ENCODE measurements around the gene FBLN1.

FBLN1 gene

GRCh38 chr22:45644714-45645113, 142.0 kb downstream of the FBLN1 start (continued):
- TF ChIP-seq ZBTB17 (tag by site-specific recombination; IDR thresholded peaks at IDR 0.05) = no peak
- no peak for TF ChIP-seq ZBTB44 (tag by site-specific recombination; IDR thresholded peaks at IDR 0.05)
- no peak for TF ChIP-seq ZBTB26 (tag by site-specific recombination; optimal IDR thresholded peaks at IDR 0.05)
- TF ChIP-seq GLI2 (tag by site-specific recombination; IDR thresholded peaks at IDR 0.05; ENCODE audit: borderline replicate concordance, low read depth) = no peak
- TF ChIP-seq ZNF239 (tag by site-specific recombination; IDR thresholded peaks at IDR 0.05) = no peak
- no peak for TF ChIP-seq ZNF391 (tag by site-specific recombination; IDR thresholded peaks at IDR 0.05; ENCODE audit: borderline replicate concordance, low read depth)
- no peak for TF ChIP-seq ZNF324 (tag by site-specific recombination; IDR thresholded peaks at IDR 0.05)
- TF ChIP-seq ZNF426 (tag by site-specific recombination; IDR thresholded peaks at IDR 0.05) = no peak
- no peak for TF ChIP-seq ZEB2 (tag by site-specific recombination; IDR thresholded peaks at IDR 0.05)
- no peak for TF ChIP-seq ZNF837 (tag by site-specific recombination; IDR thresholded peaks at IDR 0.05)

- ChIA-PET CTCF (interaction anchor here (0.6 to 2.5 kb wide), 24 partner anchors 8 to 1609 kb away, joined by 3 to 14 read pairs (median 4); no protein-coding TSS in a partner anchor), POLR2A (no interaction called here)
- no peaks in the 10 kb centered on the region for H3K4me1 ChIP-seq (ENCODE audit: control insufficient read depth, insufficient read depth, low read length)
- H3K9me3 ChIP-seq (ENCODE audit: control insufficient read depth, insufficient read depth, low read depth, low read length) = no peaks in the 10 kb centered on the region
- no peak overlapping the region for H3K27ac ChIP-seq (ENCODE audit: extremely low read depth, low read depth, low read length)
- no peaks in the 10 kb centered on the region for H3K36me3 ChIP-seq (ENCODE audit: control insufficient read depth in 2 of 2, insufficient read depth in 1 of 2, low read length in 2 of 2)
- no peak overlapping the region for H3K4me3 ChIP-seq (ENCODE audit: low read depth, low read length)
- TF ChIP-seq ZNF132 (tag by site-specific recombination; IDR thresholded peaks at IDR 0.05; ENCODE audit: borderline replicate concordance) (no peak), ZSCAN18 (tag by site-specific recombination; IDR thresholded peaks at IDR 0.05) (no peak), ZNF704 (tag by site-specific recombination; IDR thresholded peaks at IDR 0.05) (no peak), SP7 (tag by site-specific recombination; IDR thresholded peaks at IDR 0.05) (no peak), ZNF624 (tag by site-specific recombination; IDR thresholded peaks at IDR 0.05) (no peak), ZXDB (tag by site-specific recombination; IDR thresholded peaks at IDR 0.05) (no peak), IKZF3 (tag by site-specific recombination; IDR thresholded peaks at IDR 0.05) (no peak), ZBTB49 (tag by site-specific recombination; IDR thresholded peaks at IDR 0.05; ENCODE audit: low read depth) (no peak)
Observed at GRCh38 chr22:45645150-45645525, 142.5 kb downstream of the FBLN1 start.

Measured in HEK293 (cell line).